ENCODE data around the gene PRMT5.

PRMT5 gene

DNA sequence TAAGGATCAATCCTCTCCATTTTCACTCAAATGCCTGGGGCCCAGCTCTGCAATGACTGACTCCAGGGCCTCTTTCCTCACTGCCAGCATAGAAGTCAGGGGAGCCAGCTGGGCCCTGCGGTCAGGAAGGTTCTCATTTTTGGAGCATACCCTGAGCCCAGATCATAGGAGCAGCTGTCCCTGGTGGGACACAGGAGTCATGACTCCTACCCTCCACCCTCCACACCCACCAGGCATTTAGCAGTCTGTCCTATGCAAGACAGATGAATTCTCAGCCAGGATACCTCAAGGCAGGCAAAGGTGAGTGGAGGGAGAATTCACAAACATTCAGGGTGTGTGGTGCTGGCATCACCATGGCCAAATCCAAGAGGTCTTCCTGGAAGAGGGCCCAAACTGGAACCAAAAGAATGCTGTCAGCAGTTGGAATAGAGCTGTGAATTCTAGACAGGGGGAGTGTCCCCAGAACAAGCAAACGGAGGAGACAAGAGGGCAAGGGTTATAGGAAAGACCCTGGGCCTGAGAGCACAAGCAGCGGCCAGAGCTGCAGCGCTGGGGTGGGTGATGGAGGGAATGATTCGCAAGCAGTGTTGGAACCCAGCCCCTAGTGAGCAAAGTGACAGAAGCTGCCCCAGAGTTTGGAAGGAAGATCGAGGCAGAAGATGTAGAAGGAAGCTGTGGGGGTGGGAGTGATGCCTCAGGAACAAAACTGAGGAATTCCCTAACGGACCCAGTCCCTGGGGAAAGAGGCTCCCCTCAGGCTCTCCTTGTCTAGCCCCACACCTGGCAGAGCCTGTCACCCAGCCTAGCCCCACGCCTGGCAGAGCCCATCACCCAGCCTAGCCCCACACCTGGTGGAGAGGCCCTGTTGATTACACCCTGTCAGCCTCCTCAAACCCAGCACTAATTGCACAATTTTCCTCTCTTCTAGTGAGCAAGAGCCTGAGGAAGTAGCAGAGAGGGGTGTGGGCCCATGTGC lies 50.6 kb downstream of the PRMT5 start:
- TF ChIP-seq, protein P1, sequence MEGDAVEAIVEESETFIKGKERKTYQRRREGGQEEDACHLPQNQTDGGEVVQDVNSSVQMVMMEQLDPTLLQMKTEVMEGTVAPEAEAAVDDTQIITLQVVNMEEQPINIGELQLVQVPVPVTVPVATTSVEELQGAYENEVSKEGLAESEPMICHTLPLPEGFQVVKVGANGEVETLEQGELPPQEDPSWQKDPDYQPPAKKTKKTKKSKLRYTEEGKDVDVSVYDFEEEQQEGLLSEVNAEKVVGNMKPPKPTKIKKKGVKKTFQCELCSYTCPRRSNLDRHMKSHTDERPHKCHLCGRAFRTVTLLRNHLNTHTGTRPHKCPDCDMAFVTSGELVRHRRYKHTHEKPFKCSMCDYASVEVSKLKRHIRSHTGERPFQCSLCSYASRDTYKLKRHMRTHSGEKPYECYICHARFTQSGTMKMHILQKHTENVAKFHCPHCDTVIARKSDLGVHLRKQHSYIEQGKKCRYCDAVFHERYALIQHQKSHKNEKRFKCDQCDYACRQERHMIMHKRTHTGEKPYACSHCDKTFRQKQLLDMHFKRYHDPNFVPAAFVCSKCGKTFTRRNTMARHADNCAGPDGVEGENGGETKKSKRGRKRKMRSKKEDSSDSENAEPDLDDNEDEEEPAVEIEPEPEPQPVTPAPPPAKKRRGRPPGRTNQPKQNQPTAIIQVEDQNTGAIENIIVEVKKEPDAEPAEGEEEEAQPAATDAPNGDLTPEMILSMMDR (IDR thresholded peaks at IDR 0.05; ENCODE audit: low read depth, low read length): no peak
- TF ChIP-seq POLR2A (IDR thresholded peaks at IDR 0.05; ENCODE audit: extremely low read depth, insufficient read length) (no peak), MYC (IDR thresholded peaks at IDR 0.05; ENCODE audit: low read depth, low read length) (no peak)
- TF ChIP-seq, protein P2, sequence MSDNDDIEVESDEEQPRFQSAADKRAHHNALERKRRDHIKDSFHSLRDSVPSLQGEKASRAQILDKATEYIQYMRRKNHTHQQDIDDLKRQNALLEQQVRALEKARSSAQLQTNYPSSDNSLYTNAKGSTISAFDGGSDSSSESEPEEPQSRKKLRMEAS (IDR thresholded peaks at IDR 0.05; ENCODE audit: low read depth, low read length): no peak
- no peak overlapping the region for H3K4me3 ChIP-seq (ENCODE audit: low read depth, low read length)
- DNase-seq (ENCODE audit: low read depth): no peak

DNA sequence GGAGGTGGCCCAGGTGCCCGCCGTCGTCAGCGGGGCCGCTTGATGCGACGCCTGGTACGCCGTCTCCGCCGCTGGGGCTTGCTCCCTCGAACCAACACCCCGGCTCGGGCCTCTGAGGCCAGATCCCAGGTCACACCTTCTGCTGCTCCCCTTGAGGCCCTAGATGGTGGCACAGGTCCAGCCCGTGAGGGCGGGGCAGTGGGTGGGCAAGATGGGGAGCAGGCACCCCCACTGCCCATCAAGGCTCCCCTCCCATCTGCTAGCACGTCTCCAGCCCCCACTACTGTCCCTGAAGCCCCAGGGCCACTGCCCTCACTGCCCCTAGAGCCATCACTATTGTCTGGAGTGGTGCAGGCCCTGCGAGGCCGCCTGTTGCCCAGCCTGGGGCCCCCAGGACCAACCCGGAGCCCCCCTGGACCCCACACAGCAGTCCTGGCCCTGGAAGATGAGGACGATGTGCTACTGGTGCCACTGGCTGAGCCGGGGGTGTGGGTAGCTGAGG lies 52.1 kb downstream of the PRMT5 start:
- no peak for TF ChIP-seq POLR2A (IDR thresholded peaks at IDR 0.05; ENCODE audit: extremely low read depth, insufficient read length)
- no peak for TF ChIP-seq MYC (IDR thresholded peaks at IDR 0.05; ENCODE audit: low read depth, low read length)
- TF ChIP-seq, protein P1 (IDR thresholded peaks at IDR 0.05; ENCODE audit: low read depth, low read length): no peak
- TF ChIP-seq, protein P2 (IDR thresholded peaks at IDR 0.05; ENCODE audit: low read depth, low read length): no peak
- no peak overlapping the region for H3K4me3 ChIP-seq (ENCODE audit: low read depth, low read length)
- no peak for DNase-seq (ENCODE audit: low read depth)

DNA sequence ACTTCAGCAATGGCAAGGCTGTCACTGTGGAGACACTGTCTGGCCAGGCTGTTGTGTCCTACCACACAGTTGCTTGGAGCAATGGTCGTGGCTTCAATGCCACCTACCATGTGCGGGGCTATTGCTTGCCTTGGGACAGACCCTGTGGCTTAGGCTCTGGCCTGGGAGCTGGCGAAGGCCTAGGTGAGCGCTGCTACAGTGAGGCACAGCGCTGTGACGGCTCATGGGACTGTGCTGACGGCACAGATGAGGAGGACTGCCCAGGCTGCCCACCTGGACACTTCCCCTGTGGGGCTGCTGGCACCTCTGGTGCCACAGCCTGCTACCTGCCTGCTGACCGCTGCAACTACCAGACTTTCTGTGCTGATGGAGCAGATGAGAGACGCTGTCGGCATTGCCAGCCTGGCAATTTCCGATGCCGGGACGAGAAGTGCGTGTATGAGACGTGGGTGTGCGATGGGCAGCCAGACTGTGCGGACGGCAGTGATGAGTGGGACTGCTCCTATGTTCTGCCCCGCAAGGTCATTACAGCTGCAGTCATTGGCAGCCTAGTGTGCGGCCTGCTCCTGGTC lies 53.3 kb downstream of the PRMT5 start:
- no peak for DNase-seq (ENCODE audit: low read depth)
- H3K4me3 ChIP-seq (ENCODE audit: low read depth, low read length): no peak overlapping the region
- TF ChIP-seq, protein P1 (IDR thresholded peaks at IDR 0.05; ENCODE audit: low read depth, low read length): no peak
- TF ChIP-seq, protein P2 (IDR thresholded peaks at IDR 0.05; ENCODE audit: low read depth, low read length): no peak
- TF ChIP-seq MYC (IDR thresholded peaks at IDR 0.05; ENCODE audit: low read depth, low read length) (no peak), POLR2A (IDR thresholded peaks at IDR 0.05; ENCODE audit: extremely low read depth, insufficient read length) (no peak)

DNA sequence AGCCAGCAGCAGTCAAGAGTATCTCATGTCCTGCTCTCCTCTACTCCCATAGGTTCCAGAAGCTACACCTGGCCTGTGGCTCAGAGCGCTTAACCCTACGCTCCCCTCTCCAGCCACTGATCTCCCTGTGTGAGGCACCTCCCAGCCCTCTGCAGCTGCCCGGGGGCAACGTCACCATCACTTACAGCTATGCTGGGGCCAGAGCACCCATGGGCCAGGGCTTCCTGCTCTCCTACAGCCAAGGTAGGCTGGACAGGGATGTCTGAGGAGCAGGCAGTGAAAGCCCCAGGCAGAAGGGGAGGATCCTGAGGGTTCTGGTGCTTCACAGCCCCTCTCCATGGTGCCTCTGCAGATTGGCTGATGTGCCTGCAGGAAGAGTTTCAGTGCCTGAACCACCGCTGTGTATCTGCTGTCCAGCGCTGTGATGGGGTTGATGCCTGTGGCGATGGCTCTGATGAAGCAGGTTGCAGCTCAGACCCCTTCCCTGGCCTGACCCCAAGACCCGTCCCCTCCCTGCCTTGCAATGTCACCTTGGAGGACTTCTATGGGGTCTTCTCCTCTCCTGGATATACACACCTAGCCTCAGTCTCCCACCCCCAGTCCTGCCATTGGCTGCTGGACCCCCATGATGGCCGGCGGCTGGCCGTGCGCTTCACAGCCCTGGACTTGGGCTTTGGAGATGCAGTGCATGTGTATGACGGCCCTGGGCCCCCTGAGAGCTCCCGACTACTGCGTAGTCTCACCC lies 54.0 kb downstream of the PRMT5 start:
- no peak overlapping the region for H3K4me3 ChIP-seq (ENCODE audit: low read depth, low read length)
- TF ChIP-seq MYC (IDR thresholded peaks at IDR 0.05; ENCODE audit: low read depth, low read length) (no peak), POLR2A (IDR thresholded peaks at IDR 0.05; ENCODE audit: extremely low read depth, insufficient read length) (no peak)
- DNase-seq (ENCODE audit: low read depth): no peak

DNA sequence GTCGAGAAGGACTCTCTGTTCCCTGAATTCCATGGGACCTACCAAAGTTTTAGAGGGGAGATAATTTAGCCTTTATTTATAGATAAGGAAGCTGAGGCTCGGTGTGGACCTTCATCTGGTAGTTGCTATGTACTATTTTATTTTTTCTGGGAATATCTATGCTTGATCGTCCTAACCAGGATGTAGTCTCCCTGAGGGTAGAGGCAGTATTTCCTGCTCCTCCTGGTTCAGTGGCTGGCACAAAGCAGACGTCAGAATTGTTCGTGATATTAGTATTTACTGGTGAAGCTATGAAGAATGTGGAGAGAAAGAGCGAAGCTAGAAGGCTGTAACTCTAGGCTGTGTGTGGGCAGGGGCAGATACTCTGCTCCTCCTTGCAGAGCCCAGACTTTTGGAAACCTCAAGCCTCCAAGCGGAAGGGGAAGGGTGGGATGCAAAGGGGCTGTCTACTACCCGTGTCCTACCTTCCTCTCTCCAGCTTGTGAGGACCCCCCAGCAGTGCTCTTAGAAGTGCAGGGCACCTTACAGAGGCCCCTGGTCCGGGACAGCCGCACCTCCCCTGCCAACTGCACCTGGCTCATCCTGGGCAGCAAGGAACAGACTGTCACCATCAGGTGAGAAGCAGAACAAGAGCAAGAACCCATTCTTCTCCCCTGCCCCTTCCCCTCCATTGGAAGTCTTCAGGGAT lies 56.2 kb downstream of the PRMT5 start:
- DNase-seq (ENCODE audit: low read depth): no peak
- TF ChIP-seq, protein P1 (IDR thresholded peaks at IDR 0.05; ENCODE audit: low read depth, low read length): no peak
- TF ChIP-seq MYC (IDR thresholded peaks at IDR 0.05; ENCODE audit: low read depth, low read length) (no peak), POLR2A (IDR thresholded peaks at IDR 0.05; ENCODE audit: extremely low read depth, insufficient read length) (no peak)
- TF ChIP-seq, protein P2 (IDR thresholded peaks at IDR 0.05; ENCODE audit: low read depth, low read length): no peak
- H3K4me3 ChIP-seq (ENCODE audit: low read depth, low read length): peak overlapping the region; percentile 69

Measured in NB4 (cell line).